ENCODE results near the gene B4GAT1.

- no peak for TF ChIP-seq CTCF (conservative IDR thresholded peaks at IDR 0.05; ENCODE audit: low read depth, low read length)
- TF ChIP-seq, protein P1, sequence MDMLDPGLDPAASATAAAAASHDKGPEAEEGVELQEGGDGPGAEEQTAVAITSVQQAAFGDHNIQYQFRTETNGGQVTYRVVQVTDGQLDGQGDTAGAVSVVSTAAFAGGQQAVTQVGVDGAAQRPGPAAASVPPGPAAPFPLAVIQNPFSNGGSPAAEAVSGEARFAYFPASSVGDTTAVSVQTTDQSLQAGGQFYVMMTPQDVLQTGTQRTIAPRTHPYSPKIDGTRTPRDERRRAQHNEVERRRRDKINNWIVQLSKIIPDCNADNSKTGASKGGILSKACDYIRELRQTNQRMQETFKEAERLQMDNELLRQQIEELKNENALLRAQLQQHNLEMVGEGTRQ (IDR thresholded peaks at IDR 0.05; ENCODE audit: low read depth, low read length), result no peak
Observed at GRCh38 chr11:66345316-66345649, 2.1 kb downstream of the B4GAT1 start.
